Testis (tissue), 3 donors: ENCODE data around the gene ADCY9. TPM values are rescaled to one million over a fixed set of nuclear protein-coding genes. Genes with fewer than 3 reads are reported as not detected.
"Not testable (repeated sequence)": the region's sequence is repeated elsewhere in the genome, so short reads cannot be mapped to it uniquely, and the experiment has no call there.

ENCODE experiments used
- DNase-seq: peaks from one replicate; pipeline ENCODE4 v3.0.0-alpha.2; 2019
- H3K27ac ChIP-seq, 2 donors: fragments of 200-600 bp; sonication (generic); one replicate each; pipeline ENCODE4 v1.5.1; 2019
- H3K27me3 ChIP-seq: fragments of 200-600 bp; sonication (generic); one replicate; pipeline ENCODE4 v1.5.1; 2019
- H3K36me3 ChIP-seq: fragments of 200-600 bp; sonication (generic); one replicate; pipeline ENCODE4 v1.5.1; 2017; ENCODE audit warnings: low read depth; ENCODE audit errors: missing control alignments
- H3K4me1 ChIP-seq: fragments of 200-600 bp; sonication (generic); one replicate; pipeline ENCODE4 v1.5.1; 2019
- H3K4me3 ChIP-seq, 2 donors: fragments of 200-600 bp; sonication (generic); one replicate each; pipeline ENCODE4 v1.5.1; 2017 to 2019
- H3K9me3 ChIP-seq: fragments of 200-600 bp; sonication (generic); one replicate; pipeline ENCODE4 v1.5.1; 2017
- CTCF ChIP-seq, 3 experiments: fragments of 450-650 bp in 2 of 3; fragments of 200-600 bp in 1 of 3; sonication (generic) in 1 of 3; IDR thresholded peaks; one replicate each; pipeline ENCODE4 v1.5.1; 2016 to 2019; ENCODE audit warnings: antibody characterized with exemption in 3 of 3, mild to moderate bottlenecking in 2 of 3, moderate library complexity in 1 of 3
- POLR2A ChIP-seq: fragments of 450-650 bp; IDR thresholded peaks from one replicate; pipeline ENCODE4 v1.6.1; 2017; ENCODE audit warnings: antibody characterized with exemption, mild to moderate bottlenecking, moderate library complexity
- WGBS, 2 donors: methylation state at CpG; one replicate each; pipeline ENCODE4 v1.1.5; 2018; 5-methylcytosine and 5-hydroxymethylcytosine counted together
- intact Hi-C: fragments of 100-400 bp; cut with DNase I; formaldehyde crosslinking; loops from one replicate; pipeline ENCODE4 v1.15.1; 2023; ENCODE audit warnings: low total_unique reads
- polyA plus RNA-seq: library from polyadenylated mRNA; stranded (reverse); fragments of 350-450 nt; fragmentation: Illumina TruSeq; extraction: RNeasy Lipid Tissue Mini Kit (QIAGEN cat#74804); gene quantifications from one replicate; pipeline ENCODE4 v1.2.3, GENCODE V29; 2014; ENCODE audit warnings: low read depth, low replicate concordance; ENCODE audit not compliant: insufficient read depth
- total RNA-seq, 2 donors: library from RNA; depleted of rRNA; stranded (reverse); fragments of >200 nt; gene quantifications; one replicate each; pipeline ENCODE4 v1.2.3, GENCODE V29; 2016

The ADCY9 gene
- total and polyA plus RNA-seq, 3 donors from 2014 or later: 19.0 to 77.2 (median 52.8) TPM

GRCh38 chr16:3934491-3935181, 181.6 kb downstream of the ADCY9 start:
- Histone ChIP-seq H3K27ac (no peak overlapping the region), H3K36me3 (no peaks in the 10 kb centered on the region), H3K4me3 (no peak overlapping the region), H3K9me3 (no peaks in the 10 kb centered on the region), H3K4me1 (no peaks in the 10 kb centered on the region), H3K27me3 (no peaks in the 10 kb centered on the region)
- DNase-seq: no peak
- TF ChIP-seq POLR2A: no peak
- 85 to 90% methylated on average over 13 of the region's 13 CpGs for WGBS, 2 donors
- intact Hi-C loops: no loop called here

- 93 to 94% methylated on average over 2 of the region's 2 CpGs for WGBS, 2 donors
Observed at GRCh38 chr16:3927147-3927546, 189.1 kb downstream of the ADCY9 start.

DNA sequence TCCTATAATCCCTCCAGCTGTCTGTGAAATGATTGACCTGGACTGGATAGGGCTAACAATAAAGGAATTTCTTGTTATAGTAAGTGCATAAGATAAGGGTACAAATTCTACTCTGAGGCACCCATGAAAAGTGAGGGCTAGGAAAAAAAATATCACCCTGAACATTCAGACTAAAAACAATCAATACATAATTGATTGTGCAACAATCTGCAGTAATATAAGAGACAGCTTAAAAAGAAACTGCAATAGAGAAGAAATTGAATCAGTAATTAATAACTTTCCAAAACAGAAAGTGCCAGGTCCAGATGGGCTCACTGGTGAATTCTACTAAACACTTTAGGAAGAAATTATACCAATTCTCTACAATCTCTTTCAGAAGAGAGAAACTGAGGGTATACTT, 191.5 kb downstream of the ADCY9 start:
- H3K4me3 ChIP-seq: no peak overlapping the region
- no peak for DNase-seq
- TF ChIP-seq POLR2A (no peak), CTCF (IDR thresholded peaks at IDR 0.05) (no peak)
- no peak overlapping the region for H3K27ac ChIP-seq
- no peaks in the 10 kb centered on the region for H3K36me3 ChIP-seq
- no peaks in the 10 kb centered on the region for H3K9me3 ChIP-seq
- no peaks in the 10 kb centered on the region for H3K27me3 ChIP-seq
- intact Hi-C loops: no loop called here
- H3K4me1 ChIP-seq: no peaks in the 10 kb centered on the region

More at GRCh38 chr16:3927147-3927546, 189.1 kb downstream of the ADCY9 start:
- intact Hi-C loops, H3K4me1 ChIP-seq, H3K27me3 ChIP-seq, H3K36me3 ChIP-seq, DNase-seq, H3K27ac ChIP-seq, H3K9me3 ChIP-seq, H3K4me3 ChIP-seq: not testable (repeated sequence)

- no peak for DNase-seq
Observed at GRCh38 chr16:3922241-3922640, 194.0 kb downstream of the ADCY9 start.

DNA sequence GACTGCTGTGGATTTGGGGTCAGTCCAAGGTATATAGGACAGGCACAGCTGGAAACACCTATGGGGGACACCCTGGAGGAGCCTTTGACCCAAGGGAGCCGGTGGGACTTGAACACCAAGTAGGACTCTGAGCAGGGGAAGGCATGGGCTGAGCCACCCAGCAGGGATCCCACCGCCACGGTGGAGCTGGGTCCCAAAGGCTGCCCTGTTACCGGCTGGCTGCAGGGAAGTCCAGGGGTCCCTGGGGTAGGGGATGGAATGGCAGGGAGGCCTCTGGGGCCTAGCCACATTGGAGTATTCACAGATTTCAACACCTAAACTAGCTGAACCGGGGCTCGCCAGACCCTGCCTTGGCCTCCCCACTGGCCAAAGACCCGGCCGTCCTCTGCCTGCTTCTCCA, 196.0 kb downstream of the ADCY9 start:
- no peak for TF ChIP-seq POLR2A
- TF ChIP-seq CTCF (IDR thresholded peaks at IDR 0.05): no peak

More at GRCh38 chr16:3922241-3922640, 194.0 kb downstream of the ADCY9 start:
- no peak overlapping the region for H3K27ac ChIP-seq
- H3K9me3 ChIP-seq: no peaks in the 10 kb centered on the region
- intact Hi-C loops: no loop called here
- 76 to 78% methylated on average over 13 of the region's 13 CpGs for WGBS, 2 donors
- no peaks in the 10 kb centered on the region for H3K4me1 ChIP-seq
- no peaks in the 10 kb centered on the region for H3K36me3 ChIP-seq
- TF ChIP-seq CTCF (IDR thresholded peaks at IDR 0.05) (no peak), POLR2A (no peak)
- H3K27me3 ChIP-seq: no peaks in the 10 kb centered on the region
- H3K4me3 ChIP-seq: no peak overlapping the region

GRCh38 chr16:3919413-3919812, 196.8 kb downstream of the ADCY9 start:
- intact Hi-C loops: no loop called here
- 78 to 95% methylated on average over 6 of the region's 6 CpGs for WGBS, 2 donors
- H3K4me1 ChIP-seq: no peaks in the 10 kb centered on the region

More for the DNA sequence above, 196.0 kb downstream of the ADCY9 start:
- H3K4me1 ChIP-seq: no peaks in the 10 kb centered on the region
- H3K27ac ChIP-seq: no peak overlapping the region
- DNase-seq: no peak
- no peaks in the 10 kb centered on the region for H3K36me3 ChIP-seq
- H3K27me3 ChIP-seq: no peaks in the 10 kb centered on the region
- H3K9me3 ChIP-seq: no peaks in the 10 kb centered on the region
- 81 to 86% methylated on average over 4 to 8 of the region's 8 CpGs for WGBS, 2 donors
- intact Hi-C loops: no loop called here
- H3K4me3 ChIP-seq: no peak overlapping the region

More at GRCh38 chr16:3919413-3919812, 196.8 kb downstream of the ADCY9 start:
- H3K27ac ChIP-seq: no peak overlapping the region
- H3K27me3 ChIP-seq: no peaks in the 10 kb centered on the region
- H3K9me3 ChIP-seq: no peaks in the 10 kb centered on the region
- H3K4me3 ChIP-seq: no peak overlapping the region
- no peak for DNase-seq
- TF ChIP-seq POLR2A (no peak), CTCF (IDR thresholded peaks at IDR 0.05) (no peak)
- H3K36me3 ChIP-seq: no peaks in the 10 kb centered on the region
